HG03060 (cell line): Measurements from ENCODE around the gene LMOD1.
"Not testable (repeated sequence)": the region's sequence is repeated elsewhere in the genome, so short reads cannot be mapped to it uniquely, and the experiment has no call there.

ENCODE experiments used
- ATAC-seq: cut with Tn5 transposase; IDR thresholded peaks from one replicate; pipeline ENCODE4 v1.9.1; 2021; ENCODE audit warnings: low read depth, moderate number of reproducible peaks; ENCODE audit not compliant: unreplicated experiment

LMOD1 gene

GRCh38 chr1:201946224-201946908 lies at the start of gene LMOD1:
Gene LMOD1, minus strand, starts transcription at chr1:201946548. Its CDS starts 208 bp downstream, at chr1:201946340.
- no peak for ATAC-seq

GRCh38 chr1:201990427-201990826 lies 44.1 kb upstream of the LMOD1 start:
- no peak for ATAC-seq

GRCh38 chr1:201989354-201990128 lies 43.2 kb upstream of the LMOD1 start:
- no peak for ATAC-seq

GRCh38 chr1:201988601-201989000 lies 42.3 kb upstream of the LMOD1 start:
- ATAC-seq = no peak

- no peak for ATAC-seq
These were observed 39.0 kb upstream of the LMOD1 start for GRCh38 chr1:201985355-201985754.

GRCh38 chr1:201984446-201984845 lies 38.1 kb upstream of the LMOD1 start:
- ATAC-seq = no peak

GRCh38 chr1:201983380-201983805 lies 37.0 kb upstream of the LMOD1 start:
- ATAC-seq = no peak

GRCh38 chr1:201982623-201983379 lies 36.5 kb upstream of the LMOD1 start, which contains the start of gene RNPEP:
Gene RNPEP, plus strand, starts transcription at chr1:201982648. Its CDS starts 19 bp downstream, at chr1:201982667.
- no peak for ATAC-seq

- no peak for ATAC-seq
These were observed 35.8 kb upstream of the LMOD1 start for GRCh38 chr1:201982082-201982622.

GRCh38 chr1:201970334-201971159 lies 24.2 kb upstream of the LMOD1 start:
- ATAC-seq = no peak

- no peak for ATAC-seq
These were observed 22.0 kb upstream of the LMOD1 start for GRCh38 chr1:201968202-201968925.

GRCh38 chr1:201966171-201966570 lies 19.8 kb upstream of the LMOD1 start:
- ATAC-seq = no peak

- ATAC-seq = no peak
These were observed 17.9 kb upstream of the LMOD1 start for GRCh38 chr1:201964261-201964660.

GRCh38 chr1:201962382-201962781 lies 16.0 kb upstream of the LMOD1 start:
- not testable (repeated sequence) for ATAC-seq

GRCh38 chr1:201958348-201958747 lies 12.0 kb upstream of the LMOD1 start:
- ATAC-seq = no peak

GRCh38 chr1:201955729-201956143 lies 9.4 kb upstream of the LMOD1 start:
- ATAC-seq = no peak

- peak; percentile 99 for ATAC-seq
These were observed 8.8 kb upstream of the LMOD1 start, which contains the start of gene TIMM17A for GRCh38 chr1:201955009-201955728. Gene TIMM17A, plus strand, starts transcription at chr1:201955503. Its CDS starts 24 bp downstream, at chr1:201955527.

GRCh38 chr1:201954263-201955008 lies 8.1 kb upstream of the LMOD1 start:
- no peak for ATAC-seq
